GM18505 (cell line): ENCODE measurements around the gene FOXO6.
"Not testable (repeated sequence)": the region's sequence is repeated elsewhere in the genome, so short reads cannot be mapped to it uniquely, and the experiment has no call there.

Experiments
- ATAC-seq: cut with Tn5 transposase; IDR thresholded peaks from one replicate; pipeline ENCODE4 v1.9.1; 2021; ENCODE audit not compliant: unreplicated experiment
- POLR2A ChIP-seq: IDR thresholded peaks from 4 replicates; pipeline ENCODE4 v1.6.1; 2011; ENCODE audit warnings: borderline replicate concordance; ENCODE audit not compliant: insufficient read depth, insufficient read length; ENCODE audit errors: extremely low read depth

FOXO6 gene

GRCh38 chr1:41322101-41322661, 39.1 kb upstream of the FOXO6 start:
- no peak for TF ChIP-seq POLR2A
- no peak for ATAC-seq

GRCh38 chr1:41322835-41323234, 38.4 kb upstream of the FOXO6 start:
- ATAC-seq = no peak
- no peak for TF ChIP-seq POLR2A

- no peak for TF ChIP-seq POLR2A
- no peak for ATAC-seq
These were observed 38.0 kb upstream of the FOXO6 start for GRCh38 chr1:41323243-41323642.

GRCh38 chr1:41325801-41326200, 35.4 kb upstream of the FOXO6 start:
- no peak for TF ChIP-seq POLR2A
- ATAC-seq = no peak

- ATAC-seq = no peak
These were observed 33.7 kb upstream of the FOXO6 start for GRCh38 chr1:41327383-41327999.

GRCh38 chr1:41328001-41328615, 33.1 kb upstream of the FOXO6 start:
- ATAC-seq = no peak
- no peak for TF ChIP-seq POLR2A

More at GRCh38 chr1:41327383-41327999, 33.7 kb upstream of the FOXO6 start:
- no peak for TF ChIP-seq POLR2A

- ATAC-seq = no peak
- TF ChIP-seq POLR2A = no peak
These were observed 32.2 kb upstream of the FOXO6 start for GRCh38 chr1:41328780-41329640.

GRCh38 chr1:41329662-41330587, 31.3 kb upstream of the FOXO6 start:
- ATAC-seq = no peak
- no peak for TF ChIP-seq POLR2A

GRCh38 chr1:41330588-41331545, 30.4 kb upstream of the FOXO6 start:
- no peak for ATAC-seq
- no peak for TF ChIP-seq POLR2A

- no peak for TF ChIP-seq POLR2A
- ATAC-seq = no peak
These were observed 29.7 kb upstream of the FOXO6 start for GRCh38 chr1:41331546-41331917.

- ATAC-seq = not testable (repeated sequence)
These were observed 29.1 kb upstream of the FOXO6 start for GRCh38 chr1:41332161-41332560.
